ENCODE measurements around the gene OMA1.

Gene OMA1

DNA sequence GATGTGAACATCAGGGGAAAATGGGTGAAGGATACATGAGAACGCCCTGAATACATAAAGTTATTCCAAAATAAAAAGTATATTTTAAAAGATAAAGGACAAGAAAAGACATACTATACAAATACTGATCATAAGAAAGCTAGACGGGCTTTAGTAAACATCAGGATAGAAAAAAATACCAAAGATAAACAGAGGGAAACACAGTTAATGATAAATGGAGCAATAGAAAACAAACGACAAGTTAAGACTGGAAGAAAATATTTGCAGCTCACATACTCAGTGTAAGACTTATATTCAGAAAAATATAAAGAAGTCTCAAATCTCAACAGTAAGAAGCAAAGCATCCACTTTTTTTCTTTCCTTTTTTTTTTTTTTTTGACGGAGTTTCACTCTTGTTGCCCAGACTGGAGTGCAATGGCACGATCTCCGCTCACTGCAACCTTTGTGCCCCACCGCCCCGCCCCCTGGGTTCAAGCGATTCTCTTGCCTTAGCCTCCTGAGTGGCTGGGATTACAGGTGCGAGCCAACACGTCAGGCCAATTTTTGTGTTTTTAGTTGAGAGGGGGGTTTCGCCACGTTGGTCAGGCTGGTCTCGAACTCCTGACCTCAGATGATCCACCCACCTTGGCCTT is 94.8 kb downstream of the OMA1 start:
- H3K27me3 Mint-ChIP-seq (ENCODE audit: low read depth) = peaks cover 3% of the 10 kb centered on the region
- no peak overlapping the region for H3K27ac Mint-ChIP-seq
- no peaks in the 10 kb centered on the region for H3K36me3 Mint-ChIP-seq (ENCODE audit: low read depth)
- no peaks in the 10 kb centered on the region for H3K9me3 Mint-ChIP-seq
- no peak overlapping the region for H3K4me3 Mint-ChIP-seq
- no peak for TF ChIP-seq CTCF (IDR thresholded peaks at IDR 0.05; ENCODE audit: unreplicated experiment in 3 of 3)
- peaks cover 3% of the 10 kb centered on the region for H3K4me1 Mint-ChIP-seq

- Mint-ChIP-seq H3K36me3 (ENCODE audit: low read depth) (no peaks in the 10 kb centered on the region), H3K27ac (no peak overlapping the region), H3K27me3 (ENCODE audit: low read depth) (peaks cover 3% of the 10 kb centered on the region), H3K4me1 (peaks cover 6% of the 10 kb centered on the region), H3K4me3 (no peak overlapping the region), H3K9me3 (no peaks in the 10 kb centered on the region)
- no peak for TF ChIP-seq CTCF (IDR thresholded peaks at IDR 0.05; ENCODE audit: unreplicated experiment in 3 of 3)
Measured at GRCh38 chr1:58447886-58448285, 98.6 kb downstream of the OMA1 start.

GRCh38 chr1:58447042-58447441 is 99.5 kb downstream of the OMA1 start:
- Mint-ChIP-seq H3K4me3 (no peak overlapping the region), H3K4me1 (peaks cover 8% of the 10 kb centered on the region), H3K27me3 (ENCODE audit: low read depth) (peaks cover 10% of the 10 kb centered on the region), H3K9me3 (no peaks in the 10 kb centered on the region), H3K27ac (no peak overlapping the region), H3K36me3 (ENCODE audit: low read depth) (no peaks in the 10 kb centered on the region)
- no peak for TF ChIP-seq CTCF (IDR thresholded peaks at IDR 0.05; ENCODE audit: unreplicated experiment in 3 of 3)

DNA sequence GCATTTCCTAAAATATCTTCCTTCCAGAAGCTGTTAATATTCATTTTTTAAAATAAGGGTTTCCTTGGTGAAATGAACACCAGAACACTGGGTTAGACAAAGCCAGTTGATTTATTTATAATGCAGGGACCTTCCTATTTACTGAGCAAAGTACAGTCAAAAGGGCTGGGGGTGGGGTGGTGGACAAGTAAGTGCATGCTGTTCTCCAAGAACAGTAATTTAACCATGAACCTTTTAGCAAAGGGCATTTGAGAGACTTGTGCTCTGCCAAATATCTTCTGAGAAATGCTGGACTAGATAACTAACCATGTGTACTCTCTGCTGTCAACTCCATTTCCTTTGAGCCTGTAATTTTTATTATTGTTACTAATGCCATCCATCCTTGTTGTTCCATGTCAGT is 100.2 kb downstream of the OMA1 start:
- peaks cover 10% of the 10 kb centered on the region for H3K27me3 Mint-ChIP-seq (ENCODE audit: low read depth)
- peaks cover 13% of the 10 kb centered on the region for H3K4me1 Mint-ChIP-seq

DNA sequence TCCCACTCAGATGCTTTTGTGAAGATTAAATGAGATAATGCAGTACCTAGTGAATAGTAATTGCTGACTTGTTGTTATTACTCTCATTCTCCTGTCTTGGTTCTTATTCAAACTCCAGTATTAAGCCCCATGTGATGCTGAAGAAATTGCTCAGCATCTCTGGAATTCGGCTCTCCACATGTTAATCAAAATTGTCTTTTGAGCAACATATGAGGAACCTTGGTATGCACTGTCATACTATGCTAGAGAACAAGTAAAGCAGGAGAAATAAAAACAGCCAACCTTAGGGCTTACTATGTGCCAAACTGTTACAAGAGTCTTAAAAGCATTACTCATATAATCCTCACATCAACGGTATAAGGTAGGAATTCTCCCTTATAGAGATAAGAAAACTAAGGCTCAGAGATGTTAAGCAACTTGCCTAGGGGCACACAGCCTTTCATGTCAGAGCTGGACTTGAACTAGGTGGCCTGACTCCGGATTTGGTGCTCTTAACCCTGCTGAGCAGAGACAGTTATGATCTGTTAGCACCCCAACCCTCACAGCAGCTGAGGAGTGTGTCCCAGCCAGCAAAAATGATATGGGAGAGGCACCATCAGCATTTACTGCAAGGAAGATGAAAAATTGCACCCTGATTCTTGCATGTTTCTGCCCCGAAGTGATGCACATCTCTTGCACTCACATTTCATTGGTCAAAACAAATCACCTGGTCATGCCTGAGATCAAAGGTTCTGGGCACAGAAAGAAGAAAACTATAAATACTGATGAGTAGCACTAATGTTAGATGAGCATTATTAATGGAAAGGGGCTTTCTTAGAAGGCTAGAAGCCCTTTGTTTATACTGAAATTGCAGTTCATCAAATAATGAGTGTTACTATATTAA is 102.3 kb downstream of the OMA1 start:
- no peak overlapping the region for H3K27ac Mint-ChIP-seq
- H3K36me3 Mint-ChIP-seq (ENCODE audit: low read depth) = no peaks in the 10 kb centered on the region
- H3K4me3 Mint-ChIP-seq = no peak overlapping the region
- no peaks in the 10 kb centered on the region for H3K9me3 Mint-ChIP-seq
- peaks cover 14% of the 10 kb centered on the region for H3K4me1 Mint-ChIP-seq
- peaks cover 10% of the 10 kb centered on the region for H3K27me3 Mint-ChIP-seq (ENCODE audit: low read depth)
- no peak for TF ChIP-seq CTCF (IDR thresholded peaks at IDR 0.05; ENCODE audit: unreplicated experiment in 3 of 3)

More for the DNA sequence above, 100.2 kb downstream of the OMA1 start:
- no peaks in the 10 kb centered on the region for H3K36me3 Mint-ChIP-seq (ENCODE audit: low read depth)
- no peak overlapping the region for H3K4me3 Mint-ChIP-seq
- no peaks in the 10 kb centered on the region for H3K9me3 Mint-ChIP-seq
- TF ChIP-seq CTCF (IDR thresholded peaks at IDR 0.05; ENCODE audit: unreplicated experiment in 3 of 3) = no peak
- H3K27ac Mint-ChIP-seq = peak overlapping the region in 1 of 3 experiments; percentile 1
